Activated T-cell treated with anti-CD3 and anti-CD28 coated beads for 1 hour (primary cell): ENCODE data around the gene ARHGAP6.

Experiments
- DNase-seq: peaks from one replicate; pipeline ENCODE4 v3.0.0-alpha.2; 2020; ENCODE audit warnings: low read depth

The ARHGAP6 gene

GRCh38 chrX:11462136-11462535 lies 203.6 kb downstream of the ARHGAP6 start:
- DNase-seq, result no peak

- DNase-seq, result no peak
These were observed 204.3 kb downstream of the ARHGAP6 start for GRCh38 chrX:11461201-11462001.

- DNase-seq, result no peak
These were observed 205.4 kb downstream of the ARHGAP6 start for GRCh38 chrX:11460347-11460746.

- DNase-seq, result no peak
These were observed 207.6 kb downstream of the ARHGAP6 start for GRCh38 chrX:11458170-11458569.

- DNase-seq, result no peak
These were observed 214.6 kb downstream of the ARHGAP6 start for GRCh38 chrX:11451151-11451550.

- DNase-seq, result no peak
These were observed 215.4 kb downstream of the ARHGAP6 start for GRCh38 chrX:11450354-11450753.

GRCh38 chrX:11449613-11450012 lies 216.1 kb downstream of the ARHGAP6 start:
- no peak for DNase-seq

GRCh38 chrX:11447418-11447817 lies 218.3 kb downstream of the ARHGAP6 start:
- no peak for DNase-seq

- DNase-seq, result no peak
These were observed 218.8 kb downstream of the ARHGAP6 start for GRCh38 chrX:11446949-11447348.

GRCh38 chrX:11446336-11446735 lies 219.4 kb downstream of the ARHGAP6 start:
- no peak for DNase-seq

GRCh38 chrX:11445540-11445939 lies 220.2 kb downstream of the ARHGAP6 start:
- no peak for DNase-seq

- no peak for DNase-seq
These were observed 221.7 kb downstream of the ARHGAP6 start for GRCh38 chrX:11444052-11444451.

GRCh38 chrX:11439846-11440245 lies 225.9 kb downstream of the ARHGAP6 start:
- no peak for DNase-seq

- DNase-seq, result no peak
These were observed 227.0 kb downstream of the ARHGAP6 start for GRCh38 chrX:11438767-11439166.

- no peak for DNase-seq
These were observed 227.4 kb downstream of the ARHGAP6 start for GRCh38 chrX:11438380-11438723.

- DNase-seq, result no peak
These were observed 227.9 kb downstream of the ARHGAP6 start for GRCh38 chrX:11437642-11438379.

GRCh38 chrX:11435568-11435967 lies 230.2 kb downstream of the ARHGAP6 start:
- DNase-seq, result no peak

GRCh38 chrX:11434607-11435006 lies 231.1 kb downstream of the ARHGAP6 start:
- no peak for DNase-seq

- no peak for DNase-seq
These were observed 233.9 kb downstream of the ARHGAP6 start for GRCh38 chrX:11431786-11432185.

GRCh38 chrX:11430271-11430670 lies 235.4 kb downstream of the ARHGAP6 start:
- no peak for DNase-seq

- DNase-seq, result no peak
These were observed 236.1 kb downstream of the ARHGAP6 start for GRCh38 chrX:11429538-11430085.

GRCh38 chrX:11427453-11428071 lies 238.2 kb downstream of the ARHGAP6 start:
- no peak for DNase-seq
